HCT116 (cell line): ENCODE data around the gene INTS1. TPM values are rescaled to one million over a fixed set of nuclear protein-coding genes. Genes with fewer than 3 reads are reported as not detected.
A peak's percentile ranks its signal among the peaks of the same experiment; 100 is the strongest.

ENCODE experiments used
- ATAC-seq: fragments of 200-7000 bp; cut with Tn5 transposase; 2 replicates; pipeline ENCODE4 v1.9.1; 2020; ENCODE audit warnings: mild to moderate bottlenecking, moderate library complexity
- BruUV-seq: library from RNA; stranded (reverse); fragments of 400-500 nt; replicated peaks from 2 replicates; lab custom pipeline; 2021; lab: Mats Ljungman, UMichigan
- CTCF ChIA-PET: fragments of 300-600 bp; sonication (Branson Sonifier 250); formaldehyde crosslinking; loops from one replicate; lab custom pipeline; 2021; ENCODE audit warnings: antibody characterized with exemption; lab: Charles Lee
- POLR2A ChIA-PET: fragments of 300-600, 350-600 bp; sonication (Branson Sonifier 250); formaldehyde crosslinking; loops from one replicate; lab custom pipeline; 2021; ENCODE audit warnings: antibody characterized with exemption; lab: Charles Lee
- RAD21 ChIA-PET, 2 experiments: fragments of 300-600 bp; sonication (Branson Sonifier 250); formaldehyde crosslinking; loops; one replicate each; lab custom pipeline; 2023; ENCODE audit warnings: low total read pairs in 2 of 2; ENCODE audit not compliant: uncharacterized antibody in 2 of 2, unreplicated experiment in 2 of 2, low non-redundant PET in 1 of 2; lab: Charles Lee
- DNase-seq: peaks from one replicate; pipeline ENCODE4 v3.0.0-alpha.2; 2010; ENCODE audit warnings: low read depth, low spot score
- H2AFZ ChIP-seq: fragments of 200-600 bp; shearing (Covaris generic), sonication (generic); 2 replicates; pipeline ENCODE4 v1.6.1; 2017; ENCODE audit warnings: low read depth, mixed run types, mixed read lengths, antibody characterized with exemption, low read length; ENCODE audit not compliant: poor library complexity, severe bottlenecking
- H3K27ac ChIP-seq: 2 replicates; pipeline ENCODE4 v1.5.1; 2012; ENCODE audit warnings: low read depth, low read length
- H3K27me3 ChIP-seq: fragments of 200-600 bp; sonication (generic); 2 replicates; pipeline ENCODE4 v1.6.1; 2016; ENCODE audit warnings: mixed run types, low read length, mixed read lengths; ENCODE audit not compliant: insufficient read depth
- H3K36me3 ChIP-seq, 2 experiments: fragments of 200-500 bp in 1 of 2; fragments of 200-600 bp in 1 of 2; sonication (Bioruptor generic) in 1 of 2; sonication (generic) in 1 of 2; 2 replicates each; pipeline versions ENCODE4 v1.5.1 to v1.6.1; 2014 to 2016; ENCODE audit warnings: low read length in 2 of 2, inconsistent platforms in 1 of 2, mixed read lengths in 1 of 2, mixed run types in 1 of 2; ENCODE audit not compliant: insufficient read depth in 2 of 2, control insufficient read depth in 1 of 2
- H3K4me1 ChIP-seq, 2 experiments: fragments of 200-600 bp in 1 of 2; sonication (generic) in 1 of 2; 2 replicates each; pipeline versions ENCODE4 v1.5.1 to v1.6.1; 2012 to 2017; ENCODE audit warnings: low read length in 2 of 2, inconsistent platforms in 1 of 2, mild to moderate bottlenecking in 1 of 2, mixed read lengths in 1 of 2, mixed run types in 1 of 2, moderate library complexity in 1 of 2; ENCODE audit not compliant: insufficient read depth in 2 of 2, control insufficient read depth in 1 of 2
- H3K4me2 ChIP-seq: fragments of 200-600 bp; sonication (generic); 2 replicates; pipeline ENCODE4 v1.6.1; 2017; ENCODE audit warnings: mixed run types, low read length, mixed read lengths
- H3K4me3 ChIP-seq, 2 experiments: fragments of 200-600 bp in 1 of 2; sonication (generic) in 1 of 2; replicated peaks in 1 of 2; 2 replicates each; pipeline ENCODE4 v1.5.1; 2011 to 2016; ENCODE audit warnings: low read length in 2 of 2, control low read depth in 1 of 2, low read depth in 1 of 2, mild to moderate bottlenecking in 1 of 2, mixed read lengths in 1 of 2, mixed run types in 1 of 2
- H3K79me2 ChIP-seq: fragments of 200-600 bp; sonication (generic); 2 replicates; pipeline ENCODE4 v1.6.1; 2017; ENCODE audit warnings: mild to moderate bottlenecking, mixed run types, low read length, moderate library complexity, mixed read lengths; ENCODE audit not compliant: insufficient read depth
- H3K9ac ChIP-seq: fragments of 200-600 bp; sonication (generic); 2 replicates; pipeline ENCODE4 v1.6.1; 2016; ENCODE audit warnings: low read length, mixed read lengths
- H3K9me2 ChIP-seq: fragments of 200-600 bp; sonication (generic), shearing (Covaris generic); 2 replicates; pipeline ENCODE4 v1.6.1; 2017; ENCODE audit warnings: mixed run types, mild to moderate bottlenecking, moderate library complexity; ENCODE audit not compliant: insufficient read depth
- H3K9me3 ChIP-seq, 2 experiments: fragments of 200-500 bp in 1 of 2; fragments of 200-600 bp in 1 of 2; sonication (Bioruptor generic) in 1 of 2; sonication (generic) in 1 of 2; 2 replicates each; pipeline ENCODE4 v1.6.1; 2014 to 2017; ENCODE audit warnings: low read length in 2 of 2, mixed read lengths in 2 of 2, inconsistent platforms in 1 of 2, low read depth in 1 of 2, mild to moderate bottlenecking in 1 of 2, mixed run types in 1 of 2, moderate library complexity in 1 of 2; ENCODE audit not compliant: control insufficient read depth in 1 of 2, insufficient read depth in 1 of 2
- H4K20me1 ChIP-seq: fragments of 200-600 bp; sonication (generic), shearing (Covaris generic); 2 replicates; pipeline ENCODE4 v1.6.1; 2017; ENCODE audit warnings: mixed run types, mild to moderate bottlenecking, moderate library complexity; ENCODE audit not compliant: insufficient read depth
- ATF3 ChIP-seq: IDR thresholded peaks from 2 replicates; pipeline ENCODE4 v1.6.1; 2012
- EGR1 ChIP-seq: IDR thresholded peaks from 2 replicates; pipeline ENCODE4 v1.6.1; 2012; ENCODE audit warnings: low read depth
- ELF1 ChIP-seq: IDR thresholded peaks from 2 replicates; pipeline ENCODE4 v1.6.1; 2012; ENCODE audit warnings: low read depth, borderline replicate concordance
- EZH2phosphoT487 ChIP-seq: fragments of 200-600 bp; IDR thresholded peaks from 2 replicates; pipeline ENCODE4 v1.6.1; 2018; ENCODE audit warnings: antibody characterized with exemption, borderline replicate concordance
- FOSL1 ChIP-seq: IDR thresholded peaks from 2 replicates; pipeline ENCODE4 v1.6.1; 2012; ENCODE audit warnings: low read depth
- RAD21 ChIP-seq: IDR thresholded peaks from 2 replicates; pipeline ENCODE4 v1.6.1; 2012; ENCODE audit warnings: low read depth, mild to moderate bottlenecking
- SIN3A ChIP-seq: IDR thresholded peaks from 2 replicates; pipeline ENCODE4 v1.6.1; 2012; ENCODE audit warnings: low read depth
- TCF7L2 ChIP-seq: IDR thresholded peaks from 2 replicates; pipeline ENCODE4 v1.7.0; 2011; ENCODE audit warnings: borderline replicate concordance, inconsistent platforms; ENCODE audit not compliant: insufficient read depth, insufficient read length; ENCODE audit errors: extremely low read depth
- YY1 ChIP-seq: IDR thresholded peaks from 2 replicates; pipeline ENCODE4 v1.6.1; 2011; ENCODE audit warnings: low read length, low read depth, moderate library complexity, mild to moderate bottlenecking; ENCODE audit not compliant: insufficient replicate concordance; ENCODE audit errors: extremely low read depth
- ZFX ChIP-seq: fragments of 450-650 bp; IDR thresholded peaks from 2 replicates; pipeline ENCODE4 v1.6.1; 2017
- intact Hi-C: fragments of 100-400 bp; cut with micrococcal nuclease; formaldehyde crosslinking; loops from 2 replicates; pipeline ENCODE4 v1.10.0; 2022
- total RNA-seq: library from RNA; stranded (reverse); gene quantifications from one replicate; pipeline ENCODE4 v1.2.1, GENCODE V29; 2021; ENCODE audit not compliant: unreplicated experiment

INTS1 gene
- total RNA-seq, 1 experiment from 2014 or later, result 167 TPM

- H3K4me3 ChIP-seq, result no peak overlapping the region
- TF ChIP-seq YY1, result no peak
- TF ChIP-seq EGR1, result no peak
- H3K4me2 ChIP-seq, result no peak overlapping the region
- BruUV-seq, result no TSS peak
- ATAC-seq, result no peak
- POLR2A ChIA-PET, result no interaction called here
- H3K9me2 ChIP-seq, result no peaks in the 10 kb centered on the region
- CTCF ChIA-PET, result no interaction called here
- RAD21 ChIA-PET, result no interaction called here
- H3K9me3 ChIP-seq, result no peaks in the 10 kb centered on the region
- peaks cover 11 to 25% of the 10 kb centered on the region in 2 experiments; a peak in 3 of 4 replicates for H3K36me3 ChIP-seq
- intact Hi-C loops, result no loop called here
- no peak for DNase-seq
- H3K9ac ChIP-seq, result no peak overlapping the region
- peaks cover 35 to 45% of the 10 kb centered on the region in 2 experiments for H3K4me1 ChIP-seq
- no peaks in the 10 kb centered on the region; the same call in 1 of the 2 replicates for H4K20me1 ChIP-seq
- no peak overlapping the region for H2AFZ ChIP-seq
- no peaks in the 10 kb centered on the region for H3K27me3 ChIP-seq
- peaks cover 64% of the 10 kb centered on the region for H3K79me2 ChIP-seq
- peak overlapping the region; percentile 83; the same call in 1 of the 2 replicates for H3K27ac ChIP-seq
These were observed 34.5 kb upstream of the INTS1 start for GRCh38 chr7:1538544-1539180.

- peaks cover 43 to 54% of the 10 kb centered on the region in 2 experiments for H3K4me1 ChIP-seq
- peak overlapping the region; percentile 83 for H3K27ac ChIP-seq
- H4K20me1 ChIP-seq, result no peaks in the 10 kb centered on the region; the same call in 1 of the 2 replicates
- ChIA-PET CTCF (interaction anchor here (1.4 kb wide), 1 partner anchor 18 kb away, joined by 10 read pairs; the partner anchor contains the start of gene TMEM184A), RAD21 (interaction anchor here in 1 of 2 experiments (0.7 kb wide), 1 partner anchor 18 kb away, joined by 3 read pairs; the partner anchor contains the start of gene TMEM184A), POLR2A (interaction anchor here (0.8 kb wide), 2 partner anchors 18 to 31 kb away, joined by 3 to 5 read pairs; partner anchors contain the start of gene TMEM184A)
- H2AFZ ChIP-seq, result no peak overlapping the region
- H3K9ac ChIP-seq, result peak overlapping the region; percentile 79
- peak; percentile 14; the same call in 1 of the 2 replicates for ATAC-seq
- H3K9me3 ChIP-seq, result no peaks in the 10 kb centered on the region
- H3K9me2 ChIP-seq, result no peaks in the 10 kb centered on the region
- peaks cover 11 to 25% of the 10 kb centered on the region in 2 experiments; a peak in 3 of 4 replicates for H3K36me3 ChIP-seq
- peaks cover 73% of the 10 kb centered on the region for H3K79me2 ChIP-seq
- H3K4me3 ChIP-seq, result peak overlapping the region; percentile 38 to 49
- no peak for TF ChIP-seq SIN3A
- TF ChIP-seq EGR1, result no peak
- TF ChIP-seq YY1, result no peak
- no peak for TF ChIP-seq FOSL1
- no peak for TF ChIP-seq ATF3
- no peak for TF ChIP-seq ELF1
- TF ChIP-seq EZH2phosphoT487, result no peak
- no peak for TF ChIP-seq RAD21
- TF ChIP-seq ZFX, result no peak
- no peak for TF ChIP-seq TCF7L2
- H3K4me2 ChIP-seq, result peak overlapping the region; percentile 82
- intact Hi-C loops, result loop anchor here (1.0 kb wide), 2 partner anchors 19 to 33 kb away; partner anchors contain the start of genes INTS1 and TMEM184A
- no peaks in the 10 kb centered on the region for H3K27me3 ChIP-seq
- no TSS peak for BruUV-seq
- no peak for DNase-seq
These were observed 33.6 kb upstream of the INTS1 start for GRCh38 chr7:1537535-1538412.
